Smooth muscle cell (in vitro differentiated cells): ENCODE measurements around the gene FALEC. TPM values are rescaled to one million over a fixed set of nuclear protein-coding genes. Genes with fewer than 3 reads are reported as not detected.

Experiments
- DNase-seq: peaks from one replicate; lab custom pipeline; 2025; ENCODE audit not compliant: unreplicated experiment; lab: John Stamatoyannopoulos, UW
- H2AFZ ChIP-seq: fragments of 200-600 bp; sonication (generic); 2 replicates; pipeline ENCODE4 v1.6.0; 2016; ENCODE audit warnings: antibody characterized with exemption, low read depth, mild to moderate bottlenecking
- H3F3A ChIP-seq: fragments of 200-600 bp; sonication (generic); 2 replicates; pipeline ENCODE4 v1.6.0; 2017; ENCODE audit warnings: antibody characterized with exemption, low read depth
- H3K27ac ChIP-seq: fragments of 200-600 bp; sonication (generic); 2 replicates; pipeline ENCODE4 v1.5.1; 2016; ENCODE audit warnings: low read depth, mild to moderate bottlenecking
- H3K27me3 ChIP-seq: fragments of 200-600 bp; sonication (generic); 2 replicates; pipeline ENCODE4 v1.6.1; 2016; ENCODE audit warnings: low read depth, mild to moderate bottlenecking
- H3K36me3 ChIP-seq: fragments of 200-600 bp; sonication (generic); 2 replicates; pipeline ENCODE4 v1.5.1; 2016; ENCODE audit warnings: low read depth
- H3K4me1 ChIP-seq: fragments of 200-600 bp; sonication (generic); 2 replicates; pipeline ENCODE4 v1.5.1; 2016; ENCODE audit warnings: low read depth
- H3K4me2 ChIP-seq: fragments of 200-600 bp; sonication (generic); 2 replicates; pipeline ENCODE4 v1.6.0; 2016; ENCODE audit warnings: mild to moderate bottlenecking
- H3K4me3 ChIP-seq: fragments of 200-600 bp; sonication (generic); 2 replicates; pipeline ENCODE4 v1.5.1; 2016; ENCODE audit warnings: mild to moderate bottlenecking
- H3K79me2 ChIP-seq: fragments of 200-600 bp; sonication (generic); 2 replicates; pipeline ENCODE4 v1.6.0; 2016; ENCODE audit warnings: low read depth, mild to moderate bottlenecking
- H3K9ac ChIP-seq: fragments of 200-600 bp; sonication (generic); 2 replicates; pipeline ENCODE4 v1.6.0; 2016; ENCODE audit warnings: low read depth
- H3K9me3 ChIP-seq: fragments of 200-600 bp; sonication (generic); replicated peaks from 2 replicates; pipeline ENCODE4 v1.5.1; 2016; ENCODE audit warnings: low read depth
- H4K20me1 ChIP-seq: fragments of 200-600 bp; sonication (generic); 2 replicates; pipeline ENCODE4 v1.6.0; 2016; ENCODE audit warnings: low read depth
- WGBS: methylation state at CpG from one replicate; pipeline ENCODE4 v1.1.7; 2016; ENCODE audit warnings: low lambda C conversion rate; 5-methylcytosine and 5-hydroxymethylcytosine counted together
- polyA plus RNA-seq: library from polyadenylated mRNA; unstranded; fragments of >200 nt; fragmentation: Nextera tagmentation; extraction: Ambion mirVana; gene quantifications from 2 replicates; pipeline ENCODE4 v1.2.1, GENCODE V29; 2016
- total RNA-seq: library from RNA; depleted of rRNA; stranded (reverse); fragments of >200 nt; gene quantifications from 2 replicates; pipeline ENCODE4 v1.2.3, GENCODE V29; 2014
- TF ChIP-seq, protein P1 (sequence below): fragments of 200-600 bp; sonication (generic); IDR thresholded peaks from 2 replicates; pipeline ENCODE4 v1.5.1; 2017; ENCODE audit warnings: borderline replicate concordance, mild to moderate bottlenecking, antibody characterized with exemption; ENCODE audit not compliant: insufficient read depth, poor library complexity, severe bottlenecking

Gene FALEC
- total and polyA plus RNA-seq, 2 experiments from 2014 or later: 0.62 TPM; not detected in 1

DNA sequence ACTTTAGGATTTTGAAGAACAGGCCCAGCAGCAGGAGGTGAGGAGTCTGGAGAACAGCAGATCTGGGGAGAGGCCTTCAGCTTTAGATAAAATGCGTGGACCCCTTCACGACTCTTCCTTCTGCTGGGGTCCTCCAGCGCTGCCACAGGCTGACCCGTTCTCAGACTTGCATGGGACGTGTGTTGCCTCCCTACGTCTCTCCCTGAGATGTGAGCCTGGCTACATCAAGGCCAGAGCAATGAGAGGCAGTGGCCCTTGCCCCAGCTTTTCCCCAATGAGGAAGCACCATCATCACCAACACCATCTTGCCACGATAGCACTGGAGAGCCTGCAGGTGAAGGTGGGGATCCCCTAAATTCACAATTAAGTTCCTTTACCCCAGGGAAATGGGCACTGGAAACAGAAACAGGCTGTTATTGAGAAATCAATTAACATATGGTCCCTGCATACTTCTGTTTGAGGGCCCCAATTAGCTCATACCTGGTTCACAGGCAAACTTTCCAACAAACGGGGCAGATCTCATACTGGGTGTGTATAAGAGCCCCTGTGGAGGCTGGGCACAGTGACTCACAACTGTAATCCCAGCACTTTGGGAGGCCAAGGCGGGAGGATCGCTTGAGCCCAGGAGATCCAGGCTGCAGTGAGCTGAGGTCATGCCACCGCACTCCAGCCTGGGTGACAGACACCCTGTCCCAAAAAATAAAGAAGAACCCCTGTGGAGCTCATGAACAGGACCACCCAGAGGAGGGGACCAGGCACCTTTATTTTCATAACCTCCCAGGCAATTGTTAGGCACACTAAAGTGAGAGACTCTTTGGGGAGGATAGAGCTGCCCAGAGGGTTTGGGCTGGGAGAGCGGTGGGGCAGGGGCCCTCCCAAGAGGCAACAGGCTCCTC lies 21.5 kb downstream of the FALEC start:
- no peaks in the 10 kb centered on the region for H3F3A ChIP-seq
- H3K79me2 ChIP-seq: no peaks in the 10 kb centered on the region
- H3K27me3 ChIP-seq: no peaks in the 10 kb centered on the region
- no peaks in the 10 kb centered on the region for H4K20me1 ChIP-seq
- no peak overlapping the region for H3K4me3 ChIP-seq
- no peak for DNase-seq
- no peaks in the 10 kb centered on the region for H3K36me3 ChIP-seq
- H3K4me1 ChIP-seq: no peaks in the 10 kb centered on the region
- no peak overlapping the region for H3K9ac ChIP-seq
- WGBS: 83% methylated on average over 12 of the region's 12 CpGs
- TF ChIP-seq, protein P1, sequence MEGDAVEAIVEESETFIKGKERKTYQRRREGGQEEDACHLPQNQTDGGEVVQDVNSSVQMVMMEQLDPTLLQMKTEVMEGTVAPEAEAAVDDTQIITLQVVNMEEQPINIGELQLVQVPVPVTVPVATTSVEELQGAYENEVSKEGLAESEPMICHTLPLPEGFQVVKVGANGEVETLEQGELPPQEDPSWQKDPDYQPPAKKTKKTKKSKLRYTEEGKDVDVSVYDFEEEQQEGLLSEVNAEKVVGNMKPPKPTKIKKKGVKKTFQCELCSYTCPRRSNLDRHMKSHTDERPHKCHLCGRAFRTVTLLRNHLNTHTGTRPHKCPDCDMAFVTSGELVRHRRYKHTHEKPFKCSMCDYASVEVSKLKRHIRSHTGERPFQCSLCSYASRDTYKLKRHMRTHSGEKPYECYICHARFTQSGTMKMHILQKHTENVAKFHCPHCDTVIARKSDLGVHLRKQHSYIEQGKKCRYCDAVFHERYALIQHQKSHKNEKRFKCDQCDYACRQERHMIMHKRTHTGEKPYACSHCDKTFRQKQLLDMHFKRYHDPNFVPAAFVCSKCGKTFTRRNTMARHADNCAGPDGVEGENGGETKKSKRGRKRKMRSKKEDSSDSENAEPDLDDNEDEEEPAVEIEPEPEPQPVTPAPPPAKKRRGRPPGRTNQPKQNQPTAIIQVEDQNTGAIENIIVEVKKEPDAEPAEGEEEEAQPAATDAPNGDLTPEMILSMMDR: no peak
- H2AFZ ChIP-seq: no peak overlapping the region
- no peak overlapping the region for H3K4me2 ChIP-seq
- H3K9me3 ChIP-seq: no peaks in the 10 kb centered on the region
- peak overlapping the region; percentile 46 for H3K27ac ChIP-seq

GRCh38 chr1:150537732-150538684 lies 22.5 kb downstream of the FALEC start:
- Histone ChIP-seq H3K4me3 (no peak overlapping the region), H3K4me2 (no peak overlapping the region), H3K27me3 (no peaks in the 10 kb centered on the region), H3K9ac (no peak overlapping the region), H3K9me3 (no peaks in the 10 kb centered on the region), H3K27ac (peak overlapping the region; percentile 46), H3K79me2 (no peaks in the 10 kb centered on the region), H3K4me1 (no peaks in the 10 kb centered on the region), H3F3A (no peaks in the 10 kb centered on the region), H4K20me1 (no peaks in the 10 kb centered on the region), H2AFZ (no peak overlapping the region), H3K36me3 (no peaks in the 10 kb centered on the region)
- WGBS: 64% methylated on average over 12 of the region's 17 CpGs
- DNase-seq: no peak
- TF ChIP-seq, protein P1: no peak

DNA sequence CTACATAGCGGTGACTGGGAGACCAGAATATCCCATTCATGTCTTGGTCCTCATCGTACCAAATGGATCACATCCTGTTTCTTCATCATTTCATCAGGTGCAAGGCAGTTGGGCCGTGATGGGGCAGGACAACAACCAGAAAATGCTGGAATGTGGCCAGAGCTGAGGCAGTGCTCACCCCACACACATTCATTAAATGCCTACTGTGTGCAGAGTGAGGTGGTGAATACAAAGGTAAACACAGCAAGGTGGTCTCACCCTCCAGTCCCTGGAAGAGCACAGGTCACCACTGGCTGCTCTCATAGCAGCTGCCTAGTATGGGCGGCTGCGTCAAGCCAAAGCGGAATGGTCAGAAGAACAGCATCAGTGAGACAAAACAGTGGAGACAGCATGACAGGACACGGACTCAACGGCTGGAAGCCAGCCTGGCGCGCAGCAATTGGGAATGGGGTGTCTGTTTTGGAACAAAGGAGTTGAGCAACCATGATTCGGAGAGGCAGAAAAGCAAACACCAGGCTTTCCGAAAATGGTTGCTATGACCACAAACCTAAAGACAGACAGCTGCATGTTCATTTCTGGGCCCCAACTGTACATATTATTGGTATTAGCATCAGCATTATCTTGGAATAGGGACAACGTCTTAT lies 28.1 kb downstream of the FALEC start:
- Histone ChIP-seq H3K79me2 (no peaks in the 10 kb centered on the region), H3K27ac (no peak overlapping the region), H3K9ac (no peak overlapping the region), H3K4me2 (no peak overlapping the region), H3K4me1 (no peaks in the 10 kb centered on the region), H4K20me1 (no peaks in the 10 kb centered on the region), H3F3A (no peaks in the 10 kb centered on the region), H3K27me3 (no peaks in the 10 kb centered on the region), H2AFZ (no peak overlapping the region), H3K36me3 (no peaks in the 10 kb centered on the region), H3K9me3 (no peaks in the 10 kb centered on the region), H3K4me3 (no peak overlapping the region)
- 89% methylated on average over 13 of the region's 13 CpGs for WGBS
- no peak for DNase-seq
- TF ChIP-seq, protein P1: no peak
